HG03103 (cell line): ENCODE measurements around the gene TAF1D.
A peak's percentile ranks its signal among the peaks of the same experiment; 100 is the strongest.
"Not testable (repeated sequence)": the region's sequence is repeated elsewhere in the genome, so short reads cannot be mapped to it uniquely, and the experiment has no call there.

ENCODE experiments used
- ATAC-seq: cut with Tn5 transposase; IDR thresholded peaks from one replicate; pipeline ENCODE4 v1.9.1; 2021; ENCODE audit warnings: low read depth; ENCODE audit not compliant: unreplicated experiment

TAF1D gene

GRCh38 chr11:93753241-93753640 is 11.9 kb upstream of the TAF1D start:
- ATAC-seq, result no peak

- ATAC-seq, result no peak
Observed at GRCh38 chr11:93751001-93751400, 9.7 kb upstream of the TAF1D start.

DNA sequence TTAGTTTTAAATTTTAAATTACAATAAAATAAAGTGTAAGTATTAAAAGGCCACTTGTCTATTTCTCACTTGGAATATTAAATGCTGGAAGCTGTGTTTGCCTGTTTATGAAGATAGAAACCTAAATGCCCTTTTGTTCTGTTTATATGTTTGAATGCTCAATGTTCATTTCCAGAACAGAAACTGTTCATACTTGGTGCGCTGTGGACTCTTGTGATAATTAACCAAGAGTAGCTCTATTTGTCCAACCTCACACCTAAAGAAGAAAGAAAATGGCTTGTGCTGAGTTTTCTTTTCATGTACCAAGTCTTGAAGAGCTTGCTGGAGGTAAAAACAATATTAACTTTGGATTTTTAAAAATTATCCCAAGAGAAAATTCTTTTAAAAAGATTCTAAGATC is 5.8 kb upstream of the TAF1D start:
- no peak for ATAC-seq

DNA sequence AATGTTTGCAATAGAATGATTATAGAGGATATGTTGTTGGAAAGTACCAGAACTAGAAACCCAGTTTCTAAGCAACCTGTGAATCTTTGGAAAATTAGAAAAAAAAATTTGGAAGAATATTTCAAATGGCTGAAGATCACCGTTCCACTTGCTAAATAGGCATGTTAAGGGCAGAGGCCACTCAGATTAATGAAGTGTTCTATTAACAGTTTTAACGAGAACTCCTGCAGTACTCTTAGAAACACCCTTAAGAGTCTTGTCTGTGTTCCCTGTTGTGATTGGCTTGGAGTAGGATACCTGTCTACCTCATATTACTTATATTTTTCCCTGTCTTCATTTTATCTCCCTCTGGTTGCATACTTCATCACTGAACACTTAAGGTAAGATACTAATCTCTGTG is 4.8 kb upstream of the TAF1D start:
- ATAC-seq, result no peak

DNA sequence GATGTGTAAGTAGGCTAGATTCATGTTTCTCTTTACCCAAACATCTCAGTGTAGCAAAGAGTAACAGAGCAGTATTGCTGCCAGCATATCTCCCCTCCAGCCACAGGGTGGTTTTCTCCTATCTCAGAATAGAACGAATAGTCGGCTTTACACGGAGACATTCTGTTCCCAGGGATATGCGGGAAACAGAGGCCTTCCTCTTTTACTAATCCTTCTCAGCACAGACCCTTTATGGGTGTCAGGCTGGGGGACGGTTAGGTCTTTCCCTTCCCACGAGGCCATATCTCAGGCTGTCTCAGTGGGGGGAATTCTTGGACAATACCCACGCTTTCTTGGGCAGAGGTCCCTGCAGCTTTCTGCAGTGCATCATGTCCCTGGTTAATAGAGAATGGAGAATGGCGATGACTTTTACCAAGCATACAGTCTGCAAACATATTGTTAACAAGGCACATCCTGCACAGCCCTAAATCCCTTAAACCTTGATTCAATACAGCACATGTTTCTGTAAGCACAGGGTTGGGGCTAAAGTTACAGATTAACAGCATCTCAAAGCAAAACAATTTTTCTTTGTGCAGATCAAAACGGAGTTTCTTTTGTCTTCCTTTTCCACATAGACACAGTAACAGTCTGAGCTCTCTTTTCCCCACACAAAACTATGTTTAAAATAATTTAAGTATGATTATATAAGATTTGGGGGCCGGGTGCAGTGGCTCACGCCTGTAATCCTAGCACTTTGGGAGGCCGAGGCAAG is 3.9 kb upstream of the TAF1D start:
- ATAC-seq, result not testable (repeated sequence)

GRCh38 chr11:93744669-93745004 is 3.3 kb upstream of the TAF1D start:
- no peak for ATAC-seq

DNA sequence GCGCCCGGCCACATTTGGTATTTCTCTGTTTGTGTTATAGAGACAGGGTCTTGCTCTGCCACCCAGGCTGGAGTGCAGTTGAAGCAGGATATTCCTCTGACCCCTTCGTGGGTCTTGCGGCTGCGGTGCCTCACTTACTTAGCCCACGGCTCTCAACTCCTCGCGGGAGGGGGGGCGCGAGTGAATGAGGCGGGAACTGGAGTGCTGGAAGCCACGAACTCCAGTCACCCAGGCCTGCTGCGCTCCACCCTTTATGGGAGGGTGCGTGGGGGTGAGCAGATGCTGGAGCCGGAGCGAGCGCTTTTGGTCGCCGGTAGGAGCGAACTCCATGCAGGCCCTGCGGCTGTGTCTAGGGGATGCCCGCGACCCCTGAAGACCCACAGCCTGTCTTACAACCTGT is 2.0 kb upstream of the TAF1D start:
- ATAC-seq, result no peak

DNA sequence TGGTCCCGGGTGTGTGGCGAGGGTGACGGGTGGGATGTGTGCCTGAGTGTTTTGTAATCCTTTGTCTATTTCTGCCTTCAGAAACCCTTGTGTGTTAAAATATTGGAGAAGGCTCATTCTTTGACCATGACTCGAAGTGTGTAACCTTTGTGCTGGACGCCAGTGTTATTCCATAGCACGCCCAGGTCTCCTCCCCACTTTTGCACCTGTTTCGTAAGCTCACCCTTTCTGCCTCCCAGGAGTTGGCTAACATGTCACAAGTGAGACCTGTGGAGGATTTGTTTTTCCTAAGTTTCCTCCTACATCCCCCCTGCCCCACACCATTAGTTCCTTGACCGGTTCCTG is 559 bp upstream of the TAF1D start:
- ATAC-seq, result peak; percentile 4

DNA sequence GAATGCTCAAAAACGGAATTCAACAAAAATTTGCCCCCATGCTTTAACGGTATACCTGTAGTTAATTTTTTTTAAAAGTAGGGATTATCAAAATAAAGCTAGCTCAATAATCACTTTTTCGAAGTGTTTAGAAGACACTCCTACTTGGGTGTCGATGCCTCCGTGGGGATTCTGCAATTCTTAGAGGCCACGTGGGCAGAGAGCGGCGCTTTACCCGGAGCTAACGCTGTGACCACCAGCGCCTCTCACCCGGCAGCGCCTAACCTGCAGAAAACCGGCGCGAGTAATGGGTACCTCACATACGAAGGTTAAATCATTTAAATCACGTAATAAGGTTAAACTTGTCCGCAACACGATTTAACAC is 583 bp downstream of the TAF1D start:
- peak; percentile 31 for ATAC-seq

GRCh38 chr11:93740031-93740729 is 1.1 kb downstream of the TAF1D start:
- no peak for ATAC-seq

GRCh38 chr11:93738647-93739081 is 2.6 kb downstream of the TAF1D start:
- ATAC-seq, result no peak

DNA sequence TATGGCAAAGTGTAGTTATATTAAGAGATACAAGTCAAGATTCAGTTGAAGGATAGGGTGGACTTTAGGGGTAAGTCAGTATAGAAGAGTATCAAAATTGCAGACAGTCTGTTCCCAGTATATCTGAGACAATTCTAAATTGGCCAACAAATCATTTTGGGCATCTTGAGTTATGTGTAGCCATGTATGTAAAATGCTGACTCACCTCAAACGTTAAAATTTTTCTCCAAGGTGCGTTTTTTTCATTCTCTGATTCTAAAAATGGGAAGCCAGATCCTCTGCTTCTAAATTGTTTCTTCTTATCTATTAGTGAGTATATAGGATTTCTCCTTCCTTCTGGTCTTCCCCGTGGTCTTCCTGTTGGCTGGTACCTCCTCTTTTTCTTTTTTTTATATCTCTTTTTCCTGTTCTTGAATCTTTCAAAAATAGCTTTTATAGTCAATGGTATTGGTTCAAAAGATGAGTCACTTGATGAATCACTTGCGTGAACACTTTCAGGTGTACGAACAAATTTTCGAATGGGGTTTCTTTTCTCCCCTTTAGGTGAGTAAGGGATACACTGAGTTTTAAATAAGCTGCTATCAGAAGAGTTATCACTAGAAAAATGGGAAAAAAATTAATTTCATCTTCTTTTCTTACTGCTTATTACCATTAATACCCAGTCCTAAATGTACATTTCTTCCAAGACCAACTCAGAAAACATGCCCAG is 3.2 kb downstream of the TAF1D start:
- ATAC-seq, result no peak

GRCh38 chr11:93736129-93736528 is 5.2 kb downstream of the TAF1D start:
- ATAC-seq, result no peak

DNA sequence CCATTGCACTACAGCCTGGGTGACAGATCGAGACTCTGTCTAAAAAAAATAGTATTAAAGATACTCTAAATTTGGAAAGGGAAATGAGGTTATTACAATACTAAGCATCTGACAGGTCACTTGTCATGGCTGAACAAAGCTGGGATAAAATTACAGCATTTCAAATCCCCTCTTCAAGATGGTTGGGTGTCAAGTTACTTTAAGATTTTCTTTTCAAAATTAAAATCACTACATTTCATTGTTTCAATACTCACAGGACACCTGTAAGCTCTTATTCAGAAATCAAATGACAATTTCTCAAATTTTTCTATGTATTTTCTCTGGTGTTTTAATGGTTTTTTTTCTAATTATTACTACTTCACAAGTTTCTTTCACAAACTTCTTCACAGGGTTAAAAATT is 5.7 kb downstream of the TAF1D start:
- no peak for ATAC-seq

- ATAC-seq, result no peak
Observed at GRCh38 chr11:93734427-93735222, 6.7 kb downstream of the TAF1D start.

DNA sequence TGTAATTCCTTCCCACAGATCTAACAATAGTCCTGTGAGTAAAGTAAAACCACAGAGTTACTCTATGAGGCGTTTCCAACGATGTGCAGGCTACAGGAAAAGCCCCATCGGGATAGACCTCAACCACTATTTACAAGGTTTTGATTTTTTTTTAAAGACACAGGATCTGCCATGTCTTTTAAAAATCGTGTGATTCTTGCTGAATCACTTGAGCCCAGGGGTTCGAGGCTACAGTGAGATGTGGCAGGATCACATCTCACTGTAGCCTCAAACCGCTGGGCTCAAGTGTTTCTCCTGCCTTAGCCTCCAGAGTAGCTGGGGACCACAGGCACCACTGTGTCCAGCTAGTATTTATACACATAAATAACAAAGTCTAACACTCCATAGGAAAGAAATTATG is 7.8 kb downstream of the TAF1D start:
- no peak for ATAC-seq

- no peak for ATAC-seq
Observed at GRCh38 chr11:93732237-93732892, 8.9 kb downstream of the TAF1D start.

- ATAC-seq, result no peak
Observed at GRCh38 chr11:93730108-93731107, 10.9 kb downstream of the TAF1D start.

DNA sequence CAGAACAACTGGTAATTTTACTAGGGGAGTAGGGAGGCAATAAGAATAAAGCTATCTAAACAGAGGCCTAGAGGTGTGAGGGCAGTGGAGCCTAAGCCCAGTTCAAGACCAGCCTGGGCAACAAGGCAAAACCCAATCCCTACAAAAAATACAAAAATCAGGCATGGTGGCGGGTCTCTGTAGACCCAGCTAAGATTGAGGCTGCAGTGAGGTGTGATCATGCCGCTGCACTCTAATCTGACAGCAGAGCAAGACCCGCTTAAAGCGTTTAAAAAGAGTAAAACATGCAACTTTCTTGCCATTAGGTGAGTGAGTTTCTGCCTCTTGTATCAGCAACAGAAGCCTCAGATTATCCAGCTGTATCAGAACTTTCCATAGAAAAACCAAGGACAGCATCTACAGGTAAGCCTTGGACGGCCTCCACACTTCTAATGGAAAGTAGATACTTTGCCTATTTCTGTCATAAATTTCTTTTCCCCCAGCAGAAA is 12.1 kb downstream of the TAF1D start:
- ATAC-seq, result no peak
